ENCODE data around the gene NPAS2.

The NPAS2 gene

GRCh38 chr2:101036562-101036961, 216.6 kb downstream of the NPAS2 start:
- Histone ChIP-seq H3K36me3 (ENCODE audit: insufficient read depth, low read length) (peaks cover 4% of the 10 kb centered on the region; the same call in 1 of the 2 replicates), H3K9me3 (ENCODE audit: control insufficient read depth, insufficient read depth, low read length) (no peaks in the 10 kb centered on the region), H3K4me1 (ENCODE audit: insufficient read depth, low read length) (no peaks in the 10 kb centered on the region), H3K9ac (ENCODE audit: low read depth, low read length) (no peak overlapping the region)

GRCh38 chr2:101037161-101037755, 217.3 kb downstream of the NPAS2 start:
- Histone ChIP-seq H3K9ac (ENCODE audit: low read depth, low read length) (no peak overlapping the region), H3K9me3 (ENCODE audit: control insufficient read depth, insufficient read depth, low read length) (no peaks in the 10 kb centered on the region), H3K36me3 (ENCODE audit: insufficient read depth, low read length) (peaks cover 4% of the 10 kb centered on the region; the same call in 1 of the 2 replicates), H3K4me1 (ENCODE audit: insufficient read depth, low read length) (no peaks in the 10 kb centered on the region)

GRCh38 chr2:101038455-101039255, 218.7 kb downstream of the NPAS2 start:
- Histone ChIP-seq H3K9ac (ENCODE audit: low read depth, low read length) (no peak overlapping the region), H3K9me3 (ENCODE audit: control insufficient read depth, insufficient read depth, low read length) (no peaks in the 10 kb centered on the region), H3K4me1 (ENCODE audit: insufficient read depth, low read length) (no peaks in the 10 kb centered on the region), H3K36me3 (ENCODE audit: insufficient read depth, low read length) (peaks cover 4% of the 10 kb centered on the region; the same call in 1 of the 2 replicates)

GRCh38 chr2:101040072-101040471, 220.1 kb downstream of the NPAS2 start:
- Histone ChIP-seq H3K36me3 (ENCODE audit: insufficient read depth, low read length) (peaks cover 4% of the 10 kb centered on the region; the same call in 1 of the 2 replicates), H3K9ac (ENCODE audit: low read depth, low read length) (no peak overlapping the region), H3K4me1 (ENCODE audit: insufficient read depth, low read length) (no peaks in the 10 kb centered on the region), H3K9me3 (ENCODE audit: control insufficient read depth, insufficient read depth, low read length) (no peaks in the 10 kb centered on the region)

- peaks cover 4% of the 10 kb centered on the region; the same call in 1 of the 2 replicates for H3K36me3 ChIP-seq (ENCODE audit: insufficient read depth, low read length)
- no peaks in the 10 kb centered on the region for H3K9me3 ChIP-seq (ENCODE audit: control insufficient read depth, insufficient read depth, low read length)
- no peak overlapping the region for H3K9ac ChIP-seq (ENCODE audit: low read depth, low read length)
- H3K4me1 ChIP-seq (ENCODE audit: insufficient read depth, low read length), result no peaks in the 10 kb centered on the region
Observed at GRCh38 chr2:101040761-101041160, 220.8 kb downstream of the NPAS2 start.

- H3K36me3 ChIP-seq (ENCODE audit: insufficient read depth, low read length), result peaks cover 4% of the 10 kb centered on the region; the same call in 1 of the 2 replicates
- H3K9ac ChIP-seq (ENCODE audit: low read depth, low read length), result no peak overlapping the region
Observed at GRCh38 chr2:101041413-101041812, 221.5 kb downstream of the NPAS2 start.

GRCh38 chr2:101045330-101045729, 225.4 kb downstream of the NPAS2 start:
- Histone ChIP-seq H3K9ac (ENCODE audit: low read depth, low read length) (no peak overlapping the region), H3K4me1 (ENCODE audit: insufficient read depth, low read length) (no peaks in the 10 kb centered on the region), H3K9me3 (ENCODE audit: control insufficient read depth, insufficient read depth, low read length) (no peaks in the 10 kb centered on the region), H3K36me3 (ENCODE audit: insufficient read depth, low read length) (peaks cover 5% of the 10 kb centered on the region; the same call in 1 of the 2 replicates)

More at GRCh38 chr2:101041413-101041812, 221.5 kb downstream of the NPAS2 start:
- H3K9me3 ChIP-seq (ENCODE audit: control insufficient read depth, insufficient read depth, low read length), result no peaks in the 10 kb centered on the region
- no peaks in the 10 kb centered on the region for H3K4me1 ChIP-seq (ENCODE audit: insufficient read depth, low read length)
